CD4-positive, alpha-beta T cell treated with Interleukin-6 at 100 ng/mL for 8 hours (primary cell): ENCODE measurements around the gene SRGAP1.

Experiments
- DNase-seq: peaks from one replicate; pipeline ENCODE4 v3.0.0-alpha.2; 2020; ENCODE audit warnings: mixed read lengths, low spot score

The SRGAP1 gene

DNA sequence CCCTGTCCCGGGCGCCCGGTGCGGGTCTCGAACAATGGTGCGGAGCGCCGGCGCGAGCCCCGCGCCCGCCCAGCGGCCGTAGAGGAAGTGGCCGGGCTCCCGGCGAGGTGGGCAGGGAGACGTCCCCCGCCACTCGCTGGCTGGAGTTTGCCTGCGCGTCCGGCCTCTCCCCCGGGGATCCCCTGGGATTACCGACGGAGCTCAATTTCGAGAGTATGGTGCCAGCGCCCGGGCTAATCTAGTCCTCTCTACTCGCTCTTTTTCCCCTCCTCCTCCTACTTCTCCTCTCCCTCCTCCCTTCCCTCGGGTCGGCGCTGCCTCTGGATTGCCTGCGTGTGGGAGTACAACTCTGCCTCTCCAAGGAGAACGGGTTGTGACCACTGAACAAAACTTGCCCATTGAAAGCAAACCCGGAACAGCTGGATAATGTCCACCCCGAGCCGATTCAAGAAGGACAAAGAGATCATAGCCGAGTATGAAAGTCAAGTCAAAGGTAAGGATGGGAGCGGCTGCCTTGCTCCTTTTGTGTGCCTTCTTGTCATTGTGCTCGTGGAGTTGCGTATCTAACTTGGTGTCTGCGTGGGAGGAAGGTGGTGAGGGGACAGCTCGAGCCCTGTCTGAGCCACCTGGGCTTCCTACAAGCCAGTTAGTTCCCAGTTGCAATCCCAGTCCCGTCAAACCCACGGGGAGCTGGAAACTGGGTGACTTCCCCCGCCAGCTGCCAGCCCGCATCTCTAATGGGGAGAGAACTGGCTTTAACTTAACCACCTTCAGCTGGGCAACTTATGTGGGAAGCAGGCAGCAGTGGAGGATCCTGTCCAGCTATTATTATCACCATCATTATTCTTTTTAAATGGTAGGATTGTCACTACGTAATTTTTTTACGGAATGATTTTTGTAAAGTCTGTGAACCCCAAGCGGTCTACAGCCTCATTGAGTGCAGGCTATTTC lies at the start of gene SRGAP1:
TSS of gene SRGAP1 (plus strand) at position 310 of the 951 bp plus-strand sequence. CDS start at position 427, 117 bp downstream.
- DNase-seq = no peak

- no peak for DNase-seq
These were observed 49.3 kb upstream of the SRGAP1 start for GRCh38 chr12:63795032-63795687.

DNA sequence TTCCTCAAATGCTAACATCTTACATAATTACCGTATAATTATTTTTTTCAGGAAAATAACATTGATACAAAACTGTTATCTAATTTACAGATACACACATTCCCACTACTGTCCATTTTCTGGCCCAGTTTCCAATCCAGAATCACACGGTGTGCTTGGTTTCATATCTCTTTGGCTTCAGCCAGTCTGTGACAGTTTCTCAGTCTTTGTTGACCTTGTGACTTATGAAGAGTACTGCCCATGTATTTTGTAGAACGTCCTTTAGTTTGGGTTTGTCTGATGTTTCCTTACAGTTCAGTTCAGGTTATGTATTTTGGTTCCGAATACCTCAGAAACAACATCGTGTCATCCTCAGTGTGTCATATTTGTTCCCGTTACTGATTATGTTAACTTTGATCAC lies 48.6 kb upstream of the SRGAP1 start:
- no peak for DNase-seq

- no peak for DNase-seq
These were observed 42.4 kb upstream of the SRGAP1 start for GRCh38 chr12:63802012-63802608.

DNA sequence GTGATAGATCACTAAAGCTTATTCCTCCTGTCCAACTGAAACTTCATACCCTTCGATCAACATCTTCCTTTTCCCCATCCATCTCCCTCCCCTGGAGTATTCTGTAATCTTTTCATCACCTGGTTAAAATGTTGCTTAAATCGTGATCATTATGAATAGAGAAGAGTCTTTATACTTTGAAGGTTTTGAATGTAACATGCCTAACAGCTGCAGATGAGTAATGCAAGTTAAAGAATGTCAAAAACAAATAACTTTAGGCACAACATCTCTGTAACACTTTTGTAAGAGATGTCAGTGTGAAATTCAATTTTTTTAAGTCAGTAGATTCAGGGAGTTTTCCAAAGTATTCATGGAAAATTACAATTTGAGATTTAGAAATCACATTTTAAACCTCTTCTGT lies 39.8 kb upstream of the SRGAP1 start:
- DNase-seq = no peak

- DNase-seq = no peak
These were observed 38.5 kb upstream of the SRGAP1 start for GRCh38 chr12:63805704-63806672.

GRCh38 chr12:63808631-63809030 lies 35.9 kb upstream of the SRGAP1 start:
- no peak for DNase-seq

DNA sequence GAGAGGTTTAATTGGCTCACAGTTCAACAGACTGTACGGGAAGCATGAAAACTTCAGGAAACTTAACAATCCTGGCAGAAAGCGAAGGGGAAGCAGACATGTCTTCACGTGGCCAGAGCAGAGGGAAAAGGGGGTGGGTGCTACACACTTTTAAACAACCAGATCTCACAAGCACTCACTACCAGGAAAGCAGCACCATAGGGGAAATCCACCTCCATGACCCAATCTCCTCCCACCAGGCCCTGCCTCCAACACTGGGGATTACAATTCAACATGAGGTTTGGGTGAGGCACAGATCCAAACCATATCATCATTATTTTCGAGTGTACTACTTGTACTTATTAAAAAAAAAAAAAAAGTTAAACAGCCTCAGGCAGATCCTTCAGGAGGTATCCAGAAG lies 34.9 kb upstream of the SRGAP1 start:
- no peak for DNase-seq

DNA sequence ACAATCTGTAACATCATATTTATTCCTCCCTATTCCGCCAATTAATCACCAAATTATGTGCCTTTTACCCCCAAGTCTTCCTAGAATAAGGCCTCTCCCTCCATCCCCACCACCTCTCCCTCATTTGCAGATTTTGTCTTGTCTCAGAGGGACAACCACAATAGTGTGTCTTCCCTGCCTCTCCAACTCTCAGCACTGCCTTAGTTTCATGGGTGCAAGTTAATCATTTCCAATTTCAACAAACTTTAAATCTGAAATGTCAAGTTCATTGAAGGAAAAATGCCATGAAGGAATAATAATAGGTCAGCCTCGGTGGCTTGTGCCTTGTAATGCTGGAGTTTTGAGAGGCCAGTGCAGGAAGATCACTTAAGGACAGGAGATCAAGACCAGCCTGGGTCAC lies 33.2 kb upstream of the SRGAP1 start:
- DNase-seq = no peak

GRCh38 chr12:63811755-63812154 lies 32.7 kb upstream of the SRGAP1 start:
- no peak for DNase-seq

DNA sequence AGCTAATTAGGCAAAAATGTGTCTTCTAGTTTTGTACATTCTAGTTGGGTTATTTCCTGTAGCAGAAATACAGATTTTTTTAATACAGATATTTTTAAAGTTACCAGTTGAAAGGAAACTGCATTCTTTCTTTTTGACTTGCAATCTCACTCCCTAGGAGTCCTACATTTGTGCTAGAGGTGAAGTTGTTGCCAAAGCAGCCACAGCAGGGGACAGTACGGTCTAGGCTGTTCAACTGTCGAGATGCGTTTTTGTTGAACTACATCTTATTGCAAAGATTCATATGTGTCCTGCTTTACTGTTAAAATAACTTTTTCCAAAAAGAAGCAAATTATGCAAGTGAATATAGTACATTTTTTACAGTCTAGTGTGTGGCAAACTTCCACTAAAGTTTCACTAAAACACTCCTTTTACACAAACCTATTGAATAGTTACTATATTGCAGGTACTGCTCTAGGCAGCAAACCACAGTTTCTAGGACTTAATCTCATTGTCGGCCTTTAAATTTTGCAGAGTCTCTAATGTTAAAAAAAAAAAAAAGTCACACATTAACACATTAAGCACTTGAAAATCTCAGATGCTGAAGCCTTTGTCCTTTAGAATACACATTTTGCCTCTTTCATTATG lies 30.2 kb upstream of the SRGAP1 start:
- DNase-seq = no peak

DNA sequence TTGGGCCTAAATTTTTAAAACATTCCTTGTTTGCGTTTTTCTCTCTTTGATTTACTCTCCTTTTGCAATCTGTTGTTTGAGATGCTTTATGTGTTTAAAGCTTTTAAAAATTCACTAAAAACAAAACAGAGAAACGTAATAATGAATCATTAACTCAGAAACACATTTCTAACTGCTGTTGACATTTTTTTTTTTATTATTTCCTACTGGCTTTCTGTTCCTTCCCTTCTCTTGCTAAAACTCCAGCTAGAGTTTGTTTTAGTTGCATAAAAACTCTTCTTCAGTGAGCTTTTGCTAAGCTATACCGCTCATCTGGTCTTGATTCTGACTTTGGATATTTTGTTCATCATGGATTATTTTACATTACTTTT lies 29.0 kb upstream of the SRGAP1 start:
- DNase-seq = no peak

GRCh38 chr12:63816031-63816430 lies 28.5 kb upstream of the SRGAP1 start:
- no peak for DNase-seq

DNA sequence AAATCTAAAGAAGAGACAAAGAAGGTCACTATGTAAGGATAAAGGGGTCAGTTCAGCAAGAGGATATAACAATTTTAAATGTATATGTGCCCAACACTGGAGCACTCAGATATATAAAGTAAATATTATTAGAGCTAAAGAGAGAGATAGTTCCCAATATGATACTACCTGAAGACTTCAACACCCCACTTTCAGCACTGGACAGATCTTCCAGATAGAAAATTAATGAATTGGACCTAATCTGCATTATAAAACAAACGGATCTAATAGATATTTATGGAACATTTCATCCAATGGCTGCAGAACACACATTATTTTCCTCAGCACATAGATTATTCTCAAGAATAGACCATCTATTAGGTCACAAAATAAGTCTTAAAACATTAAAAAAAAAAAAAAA lies 24.1 kb upstream of the SRGAP1 start:
- DNase-seq = no peak

DNA sequence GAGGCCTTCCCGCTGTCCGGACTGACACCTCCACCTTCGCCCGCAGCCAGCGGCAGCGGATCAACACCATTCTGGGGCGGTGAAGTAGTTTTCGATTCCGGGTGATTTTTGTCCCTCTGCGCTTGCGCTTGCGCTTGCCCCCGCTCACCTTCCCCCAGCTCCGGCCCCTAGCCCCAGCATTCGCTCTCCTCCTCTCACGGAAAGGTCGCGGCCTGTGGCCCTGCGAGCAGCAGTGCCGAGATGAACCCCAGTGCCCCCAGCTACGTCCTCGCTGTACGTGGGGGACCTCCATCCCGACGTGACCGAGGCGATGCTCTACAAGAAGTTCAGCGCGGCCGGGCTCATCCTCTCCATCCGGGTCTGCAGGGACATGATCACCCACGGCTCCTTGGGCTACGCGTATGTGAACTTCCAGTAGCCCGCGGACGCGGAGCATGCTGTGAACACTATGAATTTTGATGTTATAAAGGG lies 22.7 kb upstream of the SRGAP1 start:
- DNase-seq = no peak

DNA sequence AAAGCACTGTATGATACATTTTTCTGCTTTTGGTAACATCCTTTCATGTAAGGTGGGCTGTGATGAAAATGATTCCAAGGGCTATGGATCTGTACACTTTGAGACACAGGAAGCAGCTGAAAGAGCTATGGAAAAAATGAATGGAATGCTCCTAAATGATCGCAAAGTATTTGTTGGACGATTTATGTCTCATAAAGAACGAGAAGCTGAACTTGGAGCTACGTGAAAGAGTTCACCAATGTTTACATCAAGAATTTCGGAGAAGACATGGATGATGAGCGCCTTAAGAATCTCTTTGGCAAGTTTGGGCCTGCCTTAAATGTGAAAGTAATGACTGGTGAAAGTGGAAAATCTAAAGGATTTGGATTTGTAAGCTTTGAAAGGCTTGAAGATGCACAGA lies 22.1 kb upstream of the SRGAP1 start:
- no peak for DNase-seq

GRCh38 chr12:63823040-63823439 lies 21.5 kb upstream of the SRGAP1 start:
- no peak for DNase-seq

- no peak for DNase-seq
These were observed 18.4 kb upstream of the SRGAP1 start for GRCh38 chr12:63826006-63826585.

- no peak for DNase-seq
These were observed 15.6 kb upstream of the SRGAP1 start for GRCh38 chr12:63828867-63829266.

GRCh38 chr12:63836046-63836445 lies 8.5 kb upstream of the SRGAP1 start:
- no peak for DNase-seq

DNA sequence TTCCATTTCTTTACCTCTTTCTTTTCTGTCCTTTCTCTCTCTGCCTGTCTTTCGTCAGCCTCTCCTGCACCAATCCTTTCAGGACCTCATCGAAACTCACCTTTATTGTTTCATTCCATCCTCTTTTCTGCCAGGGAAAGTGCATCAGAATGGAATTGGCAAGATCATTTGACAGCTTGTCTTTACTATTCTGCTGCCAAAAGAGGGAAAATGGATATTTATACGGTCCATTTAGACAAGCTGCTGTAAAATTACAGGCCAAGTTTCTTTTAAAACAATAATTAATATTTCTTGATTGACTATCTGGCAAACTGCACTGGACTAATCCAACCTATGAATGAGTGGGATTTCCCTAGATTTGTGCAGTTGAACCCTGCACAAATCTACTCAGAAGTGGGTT lies 7.6 kb upstream of the SRGAP1 start:
- DNase-seq = no peak
